Measurements from ENCODE around the gene NBEA.

DNA sequence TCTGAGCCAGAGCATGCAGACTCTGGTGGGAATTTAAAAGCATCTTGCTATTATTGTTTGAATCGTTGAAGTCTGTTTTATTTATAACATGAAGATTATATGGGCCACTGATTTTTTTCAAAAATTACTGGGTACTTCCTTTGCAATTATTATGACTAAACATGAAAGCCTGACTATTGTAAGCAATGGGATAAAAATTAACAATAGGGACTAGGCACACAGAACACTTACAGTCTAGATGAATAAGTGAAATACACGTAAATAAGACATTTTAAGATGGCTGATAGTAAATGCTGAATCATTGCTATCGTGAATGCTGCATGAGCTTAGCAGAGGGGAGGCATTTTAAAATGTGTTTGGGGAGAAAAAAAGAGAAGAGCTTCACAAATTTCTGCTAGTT, 615.4 kb downstream of the NBEA start:
- TF ChIP-seq, protein P1, sequence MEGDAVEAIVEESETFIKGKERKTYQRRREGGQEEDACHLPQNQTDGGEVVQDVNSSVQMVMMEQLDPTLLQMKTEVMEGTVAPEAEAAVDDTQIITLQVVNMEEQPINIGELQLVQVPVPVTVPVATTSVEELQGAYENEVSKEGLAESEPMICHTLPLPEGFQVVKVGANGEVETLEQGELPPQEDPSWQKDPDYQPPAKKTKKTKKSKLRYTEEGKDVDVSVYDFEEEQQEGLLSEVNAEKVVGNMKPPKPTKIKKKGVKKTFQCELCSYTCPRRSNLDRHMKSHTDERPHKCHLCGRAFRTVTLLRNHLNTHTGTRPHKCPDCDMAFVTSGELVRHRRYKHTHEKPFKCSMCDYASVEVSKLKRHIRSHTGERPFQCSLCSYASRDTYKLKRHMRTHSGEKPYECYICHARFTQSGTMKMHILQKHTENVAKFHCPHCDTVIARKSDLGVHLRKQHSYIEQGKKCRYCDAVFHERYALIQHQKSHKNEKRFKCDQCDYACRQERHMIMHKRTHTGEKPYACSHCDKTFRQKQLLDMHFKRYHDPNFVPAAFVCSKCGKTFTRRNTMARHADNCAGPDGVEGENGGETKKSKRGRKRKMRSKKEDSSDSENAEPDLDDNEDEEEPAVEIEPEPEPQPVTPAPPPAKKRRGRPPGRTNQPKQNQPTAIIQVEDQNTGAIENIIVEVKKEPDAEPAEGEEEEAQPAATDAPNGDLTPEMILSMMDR (IDR thresholded peaks at IDR 0.05), result no peak
- TF ChIP-seq POLR2A (IDR thresholded peaks at IDR 0.05), result no peak
